Right lobe of liver (tissue), 6 donors: ENCODE results near the gene WDR45. TPM values are rescaled to one million over a fixed set of nuclear protein-coding genes. Genes with fewer than 3 reads are reported as not detected.

Experiments used
- ATAC-seq, 4 donors: fragments of 200-7000 bp; cut with Tn5 transposase; one replicate each; pipeline ENCODE4 v1.9.1; 2020; ENCODE audit warnings: mild to moderate bottlenecking in 4 of 4, moderate library complexity in 4 of 4
- DNase-seq, 3 donors: peaks; one replicate each; pipeline ENCODE4 v3.0.0-alpha.2; 2020
- H3K27ac ChIP-seq, 3 donors: fragments of 200-600 bp; one replicate each; pipeline ENCODE4 v1.8.0; 2022
- H3K27me3 ChIP-seq, 2 donors: fragments of 200-600 bp; one replicate each; pipeline ENCODE4 v1.8.0; 2022
- H3K36me3 ChIP-seq, 4 donors: fragments of 200-600 bp; sonication (generic) in 1 of 4; one replicate each; pipeline versions ENCODE4 v1.5.1 to v1.8.0; 2017 to 2022; ENCODE audit warnings: control low read depth in 1 of 4
- H3K4me1 ChIP-seq, 4 donors: fragments of 200-600 bp; sonication (generic) in 1 of 4; one replicate each; pipeline versions ENCODE4 v1.5.1 to v1.8.0; 2017 to 2022; ENCODE audit warnings: control low read depth in 1 of 4
- H3K4me3 ChIP-seq, 3 donors: fragments of 200-600 bp; one replicate each; pipeline ENCODE4 v1.8.0; 2022
- H3K9me3 ChIP-seq, 4 donors: fragments of 200-600 bp; sonication (generic) in 1 of 4; one replicate each; pipeline versions ENCODE4 v1.5.1 to v1.8.0; 2017 to 2022; ENCODE audit warnings: control low read depth in 1 of 4
- CTCF ChIP-seq, 4 donors: fragments of 200-600 bp in 3 of 4; fragments of 450-650 bp in 1 of 4; IDR thresholded peaks; one replicate each; pipeline versions ENCODE4 v1.5.1 to v1.8.0; 2016 to 2022; ENCODE audit warnings: antibody characterized with exemption in 4 of 4, mild to moderate bottlenecking in 2 of 4
- POLR2A ChIP-seq: fragments of 450-650 bp; IDR thresholded peaks from one replicate; pipeline ENCODE4 v1.6.1; 2017; ENCODE audit warnings: antibody characterized with exemption, mild to moderate bottlenecking
- WGBS: methylation state at CpG from one replicate; pipeline ENCODE4 v1.1.6; 2018; ENCODE audit warnings: low coverage, low lambda C conversion rate; ENCODE audit not compliant: insufficient coverage; ENCODE audit errors: missing lambda C conversion rate; 5-methylcytosine and 5-hydroxymethylcytosine counted together
- intact Hi-C, 2 donors: fragments of 100-400 bp; cut with DNase I; formaldehyde crosslinking; loops; one replicate each; pipeline versions ENCODE4 v1.11.2 to v1.14.1; 2022
- small RNA-seq, 2 experiments: library from RNA; depleted of rRNA; stranded (forward); fragments of <200 nt; gene quantifications; one replicate each; pipeline ENCODE3, GENCODE V24; 2016
- total RNA-seq, 6 experiments: library from RNA; depleted of rRNA in 2 of 6; stranded (reverse); fragments of >200 nt in 2 of 6; fragmentation: NEBNext Ultra II Directional in 3 of 6; extraction: Animal tissue kit (Norgen Biotek cat#: 25700) in 3 of 6; gene quantifications; one replicate each; pipeline versions ENCODE4 v1.1.0 to v1.2.4, GENCODE V29; 2016 to 2023
- donor health status: DM: no; HTN: yes; CAD: no.
- donor health status: DM: no; HTN: no; CAD: no.
- donor health status: DM: no; HTN: no; CAD: no.
- donor health status: DM: no; HTN: yes; CAD: no.
- donor health status: DM: no; HTN: yes; CAD: no.

Gene WDR45
- total RNA-seq, 6 experiments from 2014 or later = 31.8 to 65.2 (median 47.9) TPM

DNA sequence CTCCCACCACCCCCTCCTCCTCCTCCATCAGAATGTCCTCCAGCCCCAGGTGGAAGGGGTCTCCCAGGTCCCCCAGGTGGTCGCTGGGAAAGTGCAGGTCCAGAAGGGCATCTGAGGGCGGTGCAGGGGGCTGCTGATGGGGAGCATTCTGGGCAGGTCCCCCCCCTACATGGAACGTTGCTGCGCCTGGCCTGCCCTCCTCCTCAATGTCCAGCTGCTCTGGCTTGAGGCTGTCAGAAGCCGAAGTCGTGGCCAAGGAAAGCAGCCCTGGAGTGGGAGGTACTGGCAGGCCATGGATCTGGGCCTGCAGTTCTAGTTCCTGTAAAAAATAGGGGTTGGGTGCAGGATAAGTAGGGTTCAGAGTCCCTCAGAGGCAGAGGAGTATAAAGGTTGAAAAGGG, 49.4 kb downstream of the WDR45 start:
- Histone ChIP-seq H3K9me3 (no peaks in the 10 kb centered on the region), H3K27me3 (no peaks in the 10 kb centered on the region), H3K4me1 (peaks cover 0 to 3% (median 0%) of the 10 kb centered on the region in 4 donors), H3K4me3 (no peak overlapping the region), H3K36me3 (peaks cover 0 to 29% (median 9%) of the 10 kb centered on the region in 4 donors), H3K27ac (no peak overlapping the region)
- no peak for TF ChIP-seq CTCF (IDR thresholded peaks at IDR 0.05)
- TF ChIP-seq POLR2A = no peak
- ATAC-seq (no peak), DNase-seq (no peak)
- WGBS = 55% methylated on average over 3 of the region's 6 CpGs
- intact Hi-C loops = no loop called here

DNA sequence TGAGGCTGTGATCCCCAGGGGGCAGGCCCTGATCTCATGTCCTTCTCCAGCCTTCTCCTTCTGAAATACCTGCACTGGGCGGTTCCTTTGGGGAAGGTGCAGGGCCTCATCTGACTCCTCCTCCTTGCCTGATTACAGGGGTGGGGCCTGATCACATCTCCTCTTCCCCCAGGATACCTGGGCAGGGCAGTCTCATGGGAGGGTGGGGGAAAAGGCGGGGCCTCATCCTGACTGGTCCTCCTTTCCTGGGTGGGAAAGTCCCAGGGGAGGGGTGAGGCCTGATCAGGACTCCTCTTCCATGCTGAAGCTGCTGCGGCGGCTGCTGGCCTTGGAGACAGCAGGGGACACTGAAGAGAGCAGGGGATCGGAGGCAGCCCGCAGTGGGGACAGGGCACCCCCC, 49.8 kb downstream of the WDR45 start:
- TF ChIP-seq CTCF (IDR thresholded peaks at IDR 0.05) (no peak), POLR2A (no peak)
- peaks cover 0 to 3% (median 0%) of the 10 kb centered on the region in 4 donors for H3K4me1 ChIP-seq
- H3K4me3 ChIP-seq = no peak overlapping the region
- no CpG with 5 or more reads among the region's 6 CpGs for WGBS
- intact Hi-C loops = no loop called here
- H3K36me3 ChIP-seq = peaks cover 0 to 29% (median 9%) of the 10 kb centered on the region in 4 donors
- H3K27me3 ChIP-seq = no peaks in the 10 kb centered on the region
- ATAC-seq (peak in 3 of 4 donors; percentile 26 to 49 (median 29)), DNase-seq (no peak)
- no peak overlapping the region for H3K27ac ChIP-seq
- no peaks in the 10 kb centered on the region for H3K9me3 ChIP-seq

Small RNA genes lying within 50 kb of the gene (small RNA-seq; reads per million reads assigned to genes)
- gene RNU4-52P = 0.10 to 0.26 reads per million in 2 experiments

Other genes starting within 250 kb of the WDR45 start
- 1 to 10 TPM in 1 of 6 experiments, under 1 TPM in 1, not detected in 4; 0.20 to 1.4 TPM for gene PCSK1N, start 244.3 kb downstream of the WDR45 start, total RNA-seq
- gene TIMM17B, start 182.1 kb downstream of the WDR45 start, total RNA-seq = 10 to 100 TPM; 18.2 to 29.5 (median 22.5) TPM
- gene PQBP1, start 182.0 kb downstream of the WDR45 start, total RNA-seq = 10 to 100 TPM; 29.8 to 47.1 (median 35.7) TPM
- 10 to 100 TPM; 15.0 to 19.5 (median 17.3) TPM for gene SLC35A2, start 168.2 kb downstream of the WDR45 start, total RNA-seq
- 1 to 10 TPM; 1.7 to 8.8 (median 6.8) TPM for gene PIM2, start 160.9 kb downstream of the WDR45 start, total RNA-seq
- 10 to 100 TPM; 14.4 to 24.1 (median 21.6) TPM for gene OTUD5, start 122.3 kb downstream of the WDR45 start, total RNA-seq
- gene KCND1, start 108.0 kb downstream of the WDR45 start, total RNA-seq = 1 to 10 TPM in 1 of 6 experiments, under 1 TPM in 5; 0.31 to 1.2 (median 0.46) TPM
- gene GRIPAP1, start 77.6 kb downstream of the WDR45 start, total RNA-seq = 10 to 100 TPM; 15.3 to 32.1 (median 22.0) TPM
- 10 to 100 TPM; 14.9 to 43.3 (median 23.3) TPM for gene TFE3, start 36.5 kb downstream of the WDR45 start, total RNA-seq
- 10 to 100 TPM in 1 of 6 experiments, 1 to 10 TPM in 5; 3.3 to 12.1 (median 4.5) TPM for gene CCDC120, start 20.9 kb downstream of the WDR45 start, total RNA-seq
- 10 to 100 TPM in 1 of 6 experiments, 1 to 10 TPM in 5; 3.1 to 11.2 (median 5.1) TPM for gene PRAF2, start 5.9 kb downstream of the WDR45 start, total RNA-seq
- gene GPKOW, start 43.8 kb upstream of the WDR45 start, total RNA-seq = 10 to 100 TPM in 3 of 6 experiments, 1 to 10 TPM in 3; 9.3 to 14.9 (median 10.2) TPM
- 10 to 100 TPM in 4 of 6 experiments, 1 to 10 TPM in 2; 8.8 to 24.0 (median 18.4) TPM for gene MAGIX, start 82.9 kb upstream of the WDR45 start, total RNA-seq
- gene PLP2, start 92.0 kb upstream of the WDR45 start, total RNA-seq = 10 to 100 TPM in 4 of 6 experiments, 1 to 10 TPM in 2; 7.4 to 24.4 (median 14.5) TPM
- gene PRICKLE3, start 106.5 kb upstream of the WDR45 start, total RNA-seq = 1 to 10 TPM; 3.8 to 6.4 (median 5.0) TPM
- under 1 TPM in 5 of 6 experiments, not detected in 1; 0.12 to 0.39 (median 0.27) TPM for gene SYP, start 120.3 kb upstream of the WDR45 start, total RNA-seq
- gene CACNA1F, start 153.5 kb upstream of the WDR45 start, total RNA-seq = under 1 TPM in 1 of 6 experiments, not detected in 5; 0.06 TPM
- gene CCDC22, start 155.6 kb upstream of the WDR45 start, total RNA-seq = 10 to 100 TPM in 1 of 6 experiments, 1 to 10 TPM in 5; 7.7 to 10.9 (median 8.7) TPM
- gene FOXP3, start 184.8 kb upstream of the WDR45 start, total RNA-seq = 1 to 10 TPM in 1 of 6 experiments, under 1 TPM in 5; 0.18 to 1.2 (median 0.32) TPM
- 1 to 10 TPM; 1.6 to 4.0 (median 2.2) TPM for gene PPP1R3F, start 189.9 kb upstream of the WDR45 start, total RNA-seq
- gene GAGE10, start 223.8 kb upstream of the WDR45 start, total RNA-seq = not detected
- not detected for gene GAGE12J, start 242.2 kb upstream of the WDR45 start, total RNA-seq